ENCODE measurements around the gene HLA-DRA. TPM values are rescaled to one million over a fixed set of nuclear protein-coding genes. Genes with fewer than 3 reads are reported as not detected.

Gene HLA-DRA
- total and polyA plus RNA-seq, 9 of the 15 experiments (the other 6 are each of a cell fraction or from before 2014, with no cell fraction given): 0.18 to 1.8 (median 0.41) TPM; not detected in 4

GRCh38 chr6:32413427-32414047, 26.1 kb upstream of the HLA-DRA start (continued):
- TF ChIP-seq ELK3 (CRISPR knock-in tag; IDR thresholded peaks at IDR 0.05) (no peak), SRSF7 (optimal IDR thresholded peaks at IDR 0.05; ENCODE audit: low read depth, low read length) (no peak), XRCC4 (IDR thresholded peaks at IDR 0.05; ENCODE audit: extremely low read depth, insufficient read depth, insufficient read length) (no peak), STAG1 (CRISPR knock-in tag; IDR thresholded peaks at IDR 0.05; ENCODE audit: borderline replicate concordance) (peak; percentile 77; the same call in 1 of the 2 replicates), SMC3 (conservative IDR thresholded peaks at IDR 0.05; ENCODE audit: insufficient read depth, low read depth, low read length) (peak; percentile 95), CHAMP1 (IDR thresholded peaks at IDR 0.05) (peak; percentile 48; the same call in 1 of the 2 replicates), RCOR1 (IDR thresholded peaks at IDR 0.05; ENCODE audit: borderline replicate concordance in 1 of 2, low read depth in 2 of 2, low read length in 2 of 2) (peak in 1 of 2 experiments; percentile 59; a peak in 1 of 4 replicates), ZFP36 (IDR thresholded peaks at IDR 0.05; ENCODE audit: low read depth, low read length, partially characterized antibody) (peak; percentile 23), DDX20 (tag; IDR thresholded peaks at IDR 0.05; ENCODE audit: low read depth) (no peak), CEBPZ (IDR thresholded peaks at IDR 0.05; ENCODE audit: borderline replicate concordance, low read depth, low read length) (no peak)
- TF ChIP-seq, protein P1, sequence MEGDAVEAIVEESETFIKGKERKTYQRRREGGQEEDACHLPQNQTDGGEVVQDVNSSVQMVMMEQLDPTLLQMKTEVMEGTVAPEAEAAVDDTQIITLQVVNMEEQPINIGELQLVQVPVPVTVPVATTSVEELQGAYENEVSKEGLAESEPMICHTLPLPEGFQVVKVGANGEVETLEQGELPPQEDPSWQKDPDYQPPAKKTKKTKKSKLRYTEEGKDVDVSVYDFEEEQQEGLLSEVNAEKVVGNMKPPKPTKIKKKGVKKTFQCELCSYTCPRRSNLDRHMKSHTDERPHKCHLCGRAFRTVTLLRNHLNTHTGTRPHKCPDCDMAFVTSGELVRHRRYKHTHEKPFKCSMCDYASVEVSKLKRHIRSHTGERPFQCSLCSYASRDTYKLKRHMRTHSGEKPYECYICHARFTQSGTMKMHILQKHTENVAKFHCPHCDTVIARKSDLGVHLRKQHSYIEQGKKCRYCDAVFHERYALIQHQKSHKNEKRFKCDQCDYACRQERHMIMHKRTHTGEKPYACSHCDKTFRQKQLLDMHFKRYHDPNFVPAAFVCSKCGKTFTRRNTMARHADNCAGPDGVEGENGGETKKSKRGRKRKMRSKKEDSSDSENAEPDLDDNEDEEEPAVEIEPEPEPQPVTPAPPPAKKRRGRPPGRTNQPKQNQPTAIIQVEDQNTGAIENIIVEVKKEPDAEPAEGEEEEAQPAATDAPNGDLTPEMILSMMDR (IDR thresholded peaks at IDR 0.05 in 2 of 3, conservative IDR thresholded peaks at IDR 0.05 in 1 of 3; ENCODE audit: insufficient read depth in 2 of 3, low read depth in 1 of 3, low read length in 3 of 3): peak; percentile 89 to 95 (median 94)
- TF ChIP-seq, protein P2, sequence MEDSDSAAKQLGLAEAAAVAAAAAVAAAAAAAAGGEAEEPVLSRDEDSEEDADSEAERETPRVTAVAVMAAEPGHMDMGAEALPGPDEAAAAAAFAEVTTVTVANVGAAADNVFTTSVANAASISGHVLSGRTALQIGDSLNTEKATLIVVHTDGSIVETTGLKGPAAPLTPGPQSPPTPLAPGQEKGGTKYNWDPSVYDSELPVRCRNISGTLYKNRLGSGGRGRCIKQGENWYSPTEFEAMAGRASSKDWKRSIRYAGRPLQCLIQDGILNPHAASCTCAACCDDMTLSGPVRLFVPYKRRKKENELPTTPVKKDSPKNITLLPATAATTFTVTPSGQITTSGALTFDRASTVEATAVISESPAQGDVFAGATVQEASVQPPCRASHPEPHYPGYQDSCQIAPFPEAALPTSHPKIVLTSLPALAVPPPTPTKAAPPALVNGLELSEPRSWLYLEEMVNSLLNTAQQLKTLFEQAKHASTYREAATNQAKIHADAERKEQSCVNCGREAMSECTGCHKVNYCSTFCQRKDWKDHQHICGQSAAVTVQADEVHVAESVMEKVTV (CRISPR knock-in tag; IDR thresholded peaks at IDR 0.05): peak; percentile 70
